ENCODE data around the gene PINLYP.

Gene PINLYP

GRCh38 chr19:43570174-43570791, 5.3 kb upstream of the PINLYP start:
- ATAC-seq: no peak
- TF ChIP-seq ISL1 (CRISPR knock-in tag; IDR thresholded peaks at IDR 0.05) (no peak), ZFP30 (CRISPR knock-in tag; IDR thresholded peaks at IDR 0.05) (no peak), CREB5 (CRISPR knock-in tag; IDR thresholded peaks at IDR 0.05; ENCODE audit: low read depth) (no peak)

GRCh38 chr19:43572171-43572588, 3.4 kb upstream of the PINLYP start:
- ATAC-seq: no peak
- TF ChIP-seq POU6F1 (CRISPR knock-in tag; IDR thresholded peaks at IDR 0.05; ENCODE audit: borderline replicate concordance, low read depth): no peak
- TF ChIP-seq TOX (CRISPR knock-in tag; IDR thresholded peaks at IDR 0.05; ENCODE audit: borderline replicate concordance): no peak
- TF ChIP-seq RARB (CRISPR knock-in tag; IDR thresholded peaks at IDR 0.05): no peak
- no peak for TF ChIP-seq BACH2 (CRISPR knock-in tag; IDR thresholded peaks at IDR 0.05; ENCODE audit: borderline replicate concordance)
- no peak for TF ChIP-seq ISL1 (CRISPR knock-in tag; IDR thresholded peaks at IDR 0.05)
- TF ChIP-seq ZC3H10 (CRISPR knock-in tag; IDR thresholded peaks at IDR 0.05): no peak
- TF ChIP-seq ZFP3 (CRISPR knock-in tag; IDR thresholded peaks at IDR 0.05): no peak
- no peak for TF ChIP-seq ARNTL (CRISPR knock-in tag; IDR thresholded peaks at IDR 0.05; ENCODE audit: borderline replicate concordance, low read depth)
- TF ChIP-seq ZNF70 (CRISPR knock-in tag; IDR thresholded peaks at IDR 0.05): no peak
- TF ChIP-seq CREB5 (CRISPR knock-in tag; IDR thresholded peaks at IDR 0.05; ENCODE audit: low read depth): no peak
- no peak for TF ChIP-seq ZNF8 (CRISPR knock-in tag; IDR thresholded peaks at IDR 0.05)
- TF ChIP-seq TSHZ2 (CRISPR knock-in tag; IDR thresholded peaks at IDR 0.05): no peak
- no peak for TF ChIP-seq PPARA (CRISPR knock-in tag; IDR thresholded peaks at IDR 0.05; ENCODE audit: borderline replicate concordance)

GRCh38 chr19:43574424-43575155, 1.0 kb upstream of the PINLYP start:
- TF ChIP-seq ZNF70 (CRISPR knock-in tag; IDR thresholded peaks at IDR 0.05) (peak; percentile 86), ISL1 (CRISPR knock-in tag; IDR thresholded peaks at IDR 0.05) (no peak)
- no peak; the same call in 2 of the 3 replicates for ATAC-seq

GRCh38 chr19:43575955-43576878, 616 bp downstream of the PINLYP start:
- ATAC-seq: peak; percentile 2; the same call in 2 of the 3 replicates
- TF ChIP-seq ZFP30 (CRISPR knock-in tag; IDR thresholded peaks at IDR 0.05): no peak

GRCh38 chr19:43578787-43579186, 3.2 kb downstream of the PINLYP start:
- no peak for ATAC-seq
- TF ChIP-seq PATZ1 (CRISPR knock-in tag; IDR thresholded peaks at IDR 0.05; ENCODE audit: borderline replicate concordance) (no peak), OSR1 (CRISPR knock-in tag; IDR thresholded peaks at IDR 0.05) (no peak), ESRRG (CRISPR knock-in tag; IDR thresholded peaks at IDR 0.05) (no peak), TCF4 (CRISPR knock-in tag; IDR thresholded peaks at IDR 0.05; ENCODE audit: borderline replicate concordance) (no peak), PPARA (CRISPR knock-in tag; IDR thresholded peaks at IDR 0.05; ENCODE audit: borderline replicate concordance) (no peak), ZNF565 (CRISPR knock-in tag; conservative IDR thresholded peaks at IDR 0.05; ENCODE audit: low read depth) (no peak), RARB (CRISPR knock-in tag; IDR thresholded peaks at IDR 0.05) (no peak), BACH2 (CRISPR knock-in tag; IDR thresholded peaks at IDR 0.05; ENCODE audit: borderline replicate concordance) (no peak), CSDC2 (CRISPR knock-in tag; IDR thresholded peaks at IDR 0.05) (no peak), CSRNP3 (CRISPR knock-in tag; IDR thresholded peaks at IDR 0.05) (no peak)
